ENCODE measurements around the gene HTR7. TPM values are rescaled to one million over a fixed set of nuclear protein-coding genes. Genes with fewer than 3 reads are reported as not detected.

The HTR7 gene
- total and polyA plus RNA-seq, 9 of the 15 experiments (the other 6 are each of a cell fraction or from before 2014, with no cell fraction given), result 0.07 to 0.33 (median 0.18) TPM

GRCh38 chr10:90871766-90872647 is 14.2 kb upstream of the HTR7 start, which contains the start of gene RPP30 (continued):
- no peak for TF ChIP-seq TCF7 (IDR thresholded peaks at IDR 0.05; ENCODE audit: borderline replicate concordance)
- peak; percentile 62 for TF ChIP-seq RBBP5 (IDR thresholded peaks at IDR 0.05; ENCODE audit: borderline replicate concordance, insufficient read depth, low read length, poor library complexity, severe bottlenecking)
- TF ChIP-seq RBM14 (IDR thresholded peaks at IDR 0.05; ENCODE audit: borderline replicate concordance, insufficient read depth, low read depth, low read length), result no peak
- TF ChIP-seq ZNF696 (CRISPR knock-in tag; conservative IDR thresholded peaks at IDR 0.05), result no peak
- TF ChIP-seq ZNF707 (CRISPR knock-in tag; conservative IDR thresholded peaks at IDR 0.05), result no peak
- TF ChIP-seq NRF1 (conservative IDR thresholded peaks at IDR 0.05 in 1 of 2, IDR thresholded peaks at IDR 0.05 in 1 of 2), result peak; percentile 92 to 93
- TF ChIP-seq POLR2AphosphoS5 (IDR thresholded peaks at IDR 0.05; ENCODE audit: control insufficient read depth, insufficient read depth, low read depth, low read length), result peak; percentile 50; the same call in 1 of the 2 replicates
- TF ChIP-seq DPF2 (IDR thresholded peaks at IDR 0.05), result no peak
- TF ChIP-seq RAD51 (IDR thresholded peaks at IDR 0.05; ENCODE audit: borderline replicate concordance, low read depth), result no peak
- TF ChIP-seq FIP1L1 (IDR thresholded peaks at IDR 0.05; ENCODE audit: low read depth, low read length, poor library complexity, severe bottlenecking), result no peak
- no peak for TF ChIP-seq HES1 (IDR thresholded peaks at IDR 0.05; ENCODE audit: low read depth)
- no peak for TF ChIP-seq ATF1 (CRISPR knock-in tag; IDR thresholded peaks at IDR 0.05)
- TF ChIP-seq ATF1 (tag; IDR thresholded peaks at IDR 0.05), result peak; percentile 7; the same call in 1 of the 2 replicates
- TF ChIP-seq ELF1 (tag; IDR thresholded peaks at IDR 0.05), result no peak
- peak; percentile 51; the same call in 1 of the 2 replicates for TF ChIP-seq GTF2E2 (tag; IDR thresholded peaks at IDR 0.05)
- no peak; the same call in 1 of the 2 replicates for TF ChIP-seq CXXC5 (CRISPR knock-in tag; IDR thresholded peaks at IDR 0.05)
- peak; percentile 32 to 89 (median 86) for TF ChIP-seq YY1 (IDR thresholded peaks at IDR 0.05; ENCODE audit: borderline replicate concordance in 1 of 3, control insufficient read depth in 1 of 3, extremely low read depth in 1 of 3, insufficient read depth in 3 of 3, insufficient read length in 1 of 3, insufficient replicate concordance in 2 of 3, low read depth in 1 of 3, low read length in 2 of 3)
- no peak for TF ChIP-seq ZNF232 (CRISPR knock-in tag; IDR thresholded peaks at IDR 0.05)
- peak; percentile 72 for TF ChIP-seq SUPT5H (IDR thresholded peaks at IDR 0.05)
- TF ChIP-seq UBTF (IDR thresholded peaks at IDR 0.05; ENCODE audit: borderline replicate concordance in 1 of 2, low read depth in 2 of 2, low read length in 2 of 2), result no peak
- TF ChIP-seq PHF20 (IDR thresholded peaks at IDR 0.05; ENCODE audit: partially characterized antibody), result peak; percentile 62
- no peak for TF ChIP-seq ZBTB26 (CRISPR knock-in tag; IDR thresholded peaks at IDR 0.05)
- TF ChIP-seq RFX1 (IDR thresholded peaks at IDR 0.05), result no peak

Data from K562 (cell line).